ENCODE measurements around the gene SSH2. TPM values are rescaled to one million over a fixed set of nuclear protein-coding genes. Genes with fewer than 3 reads are reported as not detected.
A peak's percentile ranks its signal among the peaks of the same experiment; 100 is the strongest.

SSH2 gene
- total RNA-seq, 1 donor = 77.5 TPM

DNA sequence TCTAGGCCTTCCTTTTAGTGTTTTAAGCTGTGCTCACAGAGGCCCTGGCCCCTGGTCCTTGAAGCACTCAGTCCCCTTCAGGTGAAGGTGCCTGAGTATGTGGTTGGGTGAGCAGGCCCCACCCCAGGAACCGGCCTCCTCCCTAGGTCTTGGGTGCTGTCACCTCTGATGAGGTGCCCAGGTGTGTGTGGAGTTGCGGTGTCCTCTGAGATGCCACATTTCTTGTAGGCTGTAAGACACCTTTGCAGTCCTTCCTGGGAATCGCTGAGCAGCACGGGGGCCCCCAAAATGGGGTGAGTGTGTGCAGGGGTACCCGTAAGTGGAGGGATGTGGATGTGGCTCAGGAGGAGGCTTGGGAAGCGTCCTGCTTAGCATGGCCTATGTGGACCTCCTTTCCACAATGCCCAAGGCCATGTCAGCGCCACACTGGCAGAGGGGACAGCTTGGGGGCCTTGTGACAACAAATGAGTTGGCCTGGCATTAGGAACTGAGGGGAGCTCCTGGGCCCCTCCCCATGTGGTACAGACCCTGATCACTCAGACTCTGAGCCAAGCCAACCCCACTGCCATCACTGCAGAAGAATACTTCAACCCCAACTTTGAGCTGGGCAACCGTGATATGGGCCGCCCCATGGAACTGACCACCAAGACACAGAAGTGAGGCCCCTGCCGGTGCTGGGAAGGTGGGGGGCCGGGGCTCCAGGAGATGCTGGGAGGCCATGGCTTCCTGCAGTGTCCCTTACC, 318.5 kb downstream of the SSH2 start:
- Histone ChIP-seq H3K4me1 (ENCODE audit: insufficient read depth, low read length) (peaks cover 39% of the 10 kb centered on the region), H3K27me3 (ENCODE audit: insufficient read depth, low read length) (peaks cover 9% of the 10 kb centered on the region), H3K9me3 (ENCODE audit: low read depth, low read length) (no peaks in the 10 kb centered on the region), H3K4me3 (ENCODE audit: low read length) (no peak overlapping the region)

DNA sequence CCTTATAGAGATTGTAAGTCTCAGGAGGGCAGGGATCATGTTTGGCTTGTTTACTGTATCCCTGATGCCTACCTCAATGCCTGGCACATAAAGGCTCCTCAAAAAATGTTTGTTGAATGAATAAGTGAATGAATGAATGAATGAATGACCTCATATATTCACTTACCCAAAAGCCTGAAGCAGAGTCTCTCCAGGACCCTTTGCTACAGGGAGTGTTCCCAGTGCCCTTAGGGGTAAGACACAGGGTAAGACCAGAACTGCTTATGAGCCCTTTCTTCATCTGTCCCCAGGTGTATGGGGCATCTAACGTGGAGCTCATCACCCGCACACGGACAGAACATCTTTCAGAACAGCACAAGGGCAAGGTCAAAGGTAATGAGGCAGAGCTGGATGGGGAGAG, 319.6 kb downstream of the SSH2 start:
- H3K4me3 ChIP-seq (ENCODE audit: low read length) = no peak overlapping the region
- H3K9me3 ChIP-seq (ENCODE audit: low read depth, low read length) = no peaks in the 10 kb centered on the region
- H3K27me3 ChIP-seq (ENCODE audit: insufficient read depth, low read length) = peaks cover 3% of the 10 kb centered on the region
- peaks cover 27% of the 10 kb centered on the region for H3K4me1 ChIP-seq (ENCODE audit: insufficient read depth, low read length)

DNA sequence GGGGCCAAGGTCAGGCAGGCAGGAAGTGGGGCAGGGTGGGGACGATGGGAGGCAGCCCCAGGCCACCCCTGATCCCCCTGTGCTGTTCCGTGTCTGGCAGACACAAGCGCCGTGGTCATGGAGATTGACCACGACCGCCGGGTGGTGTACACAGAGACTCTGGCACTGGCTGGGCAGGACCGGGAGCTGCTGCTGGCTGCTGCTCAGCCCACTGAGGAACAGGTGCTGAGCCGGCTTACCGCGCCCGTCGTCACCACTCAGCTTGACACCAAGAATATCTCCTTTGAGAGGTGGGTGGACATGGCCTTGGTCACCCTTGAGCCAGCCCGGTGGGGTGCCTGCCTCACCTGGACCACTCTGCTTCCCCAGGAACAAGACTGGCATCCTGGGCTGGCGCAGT, 321.0 kb downstream of the SSH2 start:
- peaks cover 3% of the 10 kb centered on the region for H3K27me3 ChIP-seq (ENCODE audit: insufficient read depth, low read length)
- H3K4me1 ChIP-seq (ENCODE audit: insufficient read depth, low read length) = peaks cover 13% of the 10 kb centered on the region
- no peak overlapping the region for H3K4me3 ChIP-seq (ENCODE audit: low read length)
- no peaks in the 10 kb centered on the region for H3K9me3 ChIP-seq (ENCODE audit: low read depth, low read length)

DNA sequence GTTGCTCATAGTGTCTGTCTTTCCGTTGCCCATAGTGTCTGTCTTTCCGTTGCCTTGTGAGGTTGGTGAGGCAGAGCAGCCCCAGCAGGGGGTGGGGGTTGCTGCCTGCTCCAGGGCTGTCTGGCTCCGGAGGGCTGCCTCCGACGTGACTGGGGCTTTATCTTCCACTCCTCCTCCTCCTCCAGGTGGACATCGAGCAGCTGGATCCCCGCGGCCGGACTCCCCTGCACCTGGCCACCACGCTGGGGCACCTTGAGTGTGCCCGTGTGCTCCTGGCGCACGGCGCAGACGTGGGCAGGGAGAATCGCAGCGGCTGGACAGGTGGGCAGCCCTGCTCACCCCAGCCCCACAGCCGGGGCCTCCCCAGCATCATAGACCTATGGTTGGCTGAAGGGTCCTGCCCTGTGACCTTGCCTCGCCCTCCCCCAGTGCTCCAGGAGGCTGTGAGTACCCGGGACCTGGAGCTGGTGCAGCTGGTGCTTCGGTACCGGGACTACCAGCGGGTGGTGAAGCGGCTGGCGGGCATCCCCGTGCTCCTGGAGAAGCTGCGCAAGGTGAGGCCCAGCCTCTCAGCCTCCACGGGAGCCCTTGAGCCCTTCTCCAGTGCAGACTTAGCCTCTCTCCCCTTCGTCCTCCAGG, 322.4 kb downstream of the SSH2 start:
- Histone ChIP-seq H3K27me3 (ENCODE audit: insufficient read depth, low read length) (peaks cover under 1% of the 10 kb centered on the region), H3K4me3 (ENCODE audit: low read length) (no peak overlapping the region), H3K9me3 (ENCODE audit: low read depth, low read length) (no peaks in the 10 kb centered on the region), H3K4me1 (ENCODE audit: insufficient read depth, low read length) (peaks cover under 1% of the 10 kb centered on the region)

DNA sequence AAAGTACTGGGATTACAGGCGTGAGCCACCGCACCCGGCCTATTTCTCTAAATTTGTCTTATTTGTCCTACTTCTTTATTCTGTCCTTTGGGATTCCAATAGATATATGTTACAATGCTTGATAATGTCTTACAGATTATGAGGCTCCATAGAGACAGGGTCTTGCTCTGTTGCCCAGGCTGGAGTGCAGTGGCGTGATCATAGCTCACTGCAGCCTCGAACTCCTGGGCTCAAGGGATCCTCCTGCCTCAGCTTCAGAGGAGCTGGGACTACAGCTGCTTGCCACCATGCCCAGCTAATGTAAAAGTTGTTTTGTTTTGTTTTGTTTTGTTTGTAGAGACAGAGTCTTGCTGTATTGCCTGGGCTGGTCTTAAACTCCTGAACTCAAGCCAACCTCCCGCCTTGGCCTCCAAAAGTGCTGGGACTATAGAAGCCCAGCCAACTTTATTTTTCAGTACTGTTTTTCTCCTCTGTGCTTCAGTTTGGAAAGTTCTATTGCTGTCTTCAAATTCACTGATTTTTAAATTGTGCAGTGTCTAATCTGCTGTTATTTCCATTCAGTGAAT, 326.8 kb downstream of the SSH2 start:
- H3K9me3 ChIP-seq (ENCODE audit: low read depth, low read length) = no peaks in the 10 kb centered on the region
- no peak overlapping the region for H3K4me3 ChIP-seq (ENCODE audit: low read length)
- no peaks in the 10 kb centered on the region for H3K4me1 ChIP-seq (ENCODE audit: insufficient read depth, low read length)
- no peaks in the 10 kb centered on the region for H3K27me3 ChIP-seq (ENCODE audit: insufficient read depth, low read length)

DNA sequence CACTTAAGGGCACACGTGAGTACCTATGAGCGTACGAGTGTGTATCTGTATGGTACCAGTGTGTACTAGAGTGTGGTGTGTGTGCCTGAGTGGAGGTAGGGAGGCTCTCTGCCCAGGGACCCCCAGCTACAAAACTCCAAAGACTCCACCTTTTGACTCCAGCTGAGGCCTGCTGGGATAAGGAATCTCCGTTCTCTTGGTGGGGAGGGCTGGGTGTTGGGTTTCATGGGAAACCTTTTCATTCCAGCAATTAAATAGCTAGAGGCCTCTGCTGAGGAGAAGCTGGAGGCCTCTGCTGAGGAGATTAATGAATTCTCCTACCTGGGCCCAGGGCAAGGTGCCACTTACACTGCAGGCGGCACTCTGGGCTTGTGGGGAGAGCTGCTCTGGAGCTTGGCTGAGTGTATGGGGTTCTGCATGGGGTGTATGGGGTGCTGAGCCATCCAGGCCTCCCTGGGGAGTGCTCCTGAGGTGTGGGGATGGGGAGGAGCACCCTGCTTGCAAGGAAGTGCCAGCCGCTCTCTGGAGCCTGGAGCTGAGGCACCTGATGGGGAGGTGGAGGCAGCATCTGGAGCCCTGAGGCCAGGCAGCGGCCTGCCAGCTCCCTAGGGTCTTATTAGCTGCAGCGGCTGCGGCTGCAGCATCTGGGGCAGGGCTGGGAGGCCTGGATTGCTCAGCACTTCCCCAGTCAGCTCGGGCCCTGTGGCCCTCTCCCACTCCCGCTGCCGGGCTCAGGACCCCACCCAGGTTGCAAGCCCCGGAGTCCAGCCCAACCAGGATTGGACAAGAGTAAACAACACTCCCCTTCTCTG, 332.5 kb downstream of the SSH2 start:
- H3K27me3 ChIP-seq (ENCODE audit: insufficient read depth, low read length) = peaks cover 5% of the 10 kb centered on the region
- H3K9me3 ChIP-seq (ENCODE audit: low read depth, low read length) = no peaks in the 10 kb centered on the region
- no peak overlapping the region for H3K4me3 ChIP-seq (ENCODE audit: low read length)
- peaks cover 12% of the 10 kb centered on the region for H3K4me1 ChIP-seq (ENCODE audit: insufficient read depth, low read length)

DNA sequence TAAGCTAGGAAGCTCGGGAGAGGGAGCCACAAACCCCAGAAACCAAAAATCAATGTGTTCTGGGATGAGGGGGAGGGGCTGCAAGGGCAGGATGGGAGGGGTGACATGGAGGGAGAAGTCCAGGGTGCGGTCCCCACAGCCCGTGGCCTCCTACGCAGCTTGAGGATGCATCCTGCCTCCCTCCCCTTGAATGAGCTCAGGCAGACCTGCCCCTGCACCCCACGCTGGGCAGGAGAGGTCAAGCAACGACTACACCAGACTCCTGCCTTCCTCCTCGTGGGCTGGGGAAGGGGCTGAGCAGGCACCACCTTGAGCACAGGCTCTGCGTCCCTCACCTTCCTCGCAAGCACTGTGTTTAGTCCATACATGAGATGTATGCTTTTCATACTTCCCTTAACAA, 333.2 kb downstream of the SSH2 start:
- Histone ChIP-seq H3K4me1 (ENCODE audit: insufficient read depth, low read length) (peaks cover 20% of the 10 kb centered on the region), H3K4me3 (ENCODE audit: low read length) (no peak overlapping the region), H3K9me3 (ENCODE audit: low read depth, low read length) (no peaks in the 10 kb centered on the region), H3K27me3 (ENCODE audit: insufficient read depth, low read length) (peaks cover 5% of the 10 kb centered on the region)

DNA sequence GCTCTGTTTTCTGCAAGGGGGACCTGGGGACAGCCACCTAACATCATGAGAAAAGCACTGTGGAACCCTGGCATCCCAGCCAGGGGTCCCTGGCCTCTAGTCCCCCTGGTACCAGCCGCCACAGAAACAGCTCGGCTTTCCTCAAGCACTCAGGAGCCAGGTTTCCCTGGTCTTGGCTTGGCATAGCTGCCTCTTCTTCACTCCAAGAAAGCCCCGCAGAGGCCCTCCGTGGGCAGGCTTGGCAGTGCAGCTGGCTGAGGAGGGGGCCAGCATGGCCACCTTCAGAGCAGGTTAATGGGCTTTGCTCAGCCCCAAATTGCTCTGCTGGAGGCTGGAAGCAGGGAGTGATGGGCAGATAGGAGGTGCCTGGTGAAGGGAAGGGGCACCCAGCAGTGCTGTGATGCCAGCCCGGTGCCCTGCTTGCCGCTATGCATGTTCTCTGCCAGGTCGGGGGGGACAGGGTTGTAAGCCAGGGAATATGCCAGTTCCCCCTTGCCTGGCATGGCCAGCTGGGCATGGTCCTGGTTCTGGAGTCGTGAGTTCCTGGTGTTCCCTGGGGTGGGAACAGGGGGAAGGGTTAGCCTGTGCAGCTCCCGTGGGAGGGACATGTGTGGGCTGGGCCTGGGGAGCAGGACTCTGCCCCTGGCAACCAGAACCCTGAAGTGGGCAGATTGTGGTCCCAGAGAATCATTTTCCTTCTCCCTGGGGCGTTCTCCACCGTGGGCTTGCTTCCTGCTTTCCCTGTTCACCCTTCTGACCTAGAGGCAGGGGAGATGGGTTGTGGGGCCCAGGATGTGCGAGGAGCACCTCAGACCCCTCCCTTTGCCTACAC, 333.9 kb downstream of the SSH2 start:
- H3K4me3 ChIP-seq (ENCODE audit: low read length) = no peak overlapping the region
- H3K9me3 ChIP-seq (ENCODE audit: low read depth, low read length) = no peaks in the 10 kb centered on the region
- H3K4me1 ChIP-seq (ENCODE audit: insufficient read depth, low read length) = peaks cover 26% of the 10 kb centered on the region
- peaks cover 5% of the 10 kb centered on the region for H3K27me3 ChIP-seq (ENCODE audit: insufficient read depth, low read length)

DNA sequence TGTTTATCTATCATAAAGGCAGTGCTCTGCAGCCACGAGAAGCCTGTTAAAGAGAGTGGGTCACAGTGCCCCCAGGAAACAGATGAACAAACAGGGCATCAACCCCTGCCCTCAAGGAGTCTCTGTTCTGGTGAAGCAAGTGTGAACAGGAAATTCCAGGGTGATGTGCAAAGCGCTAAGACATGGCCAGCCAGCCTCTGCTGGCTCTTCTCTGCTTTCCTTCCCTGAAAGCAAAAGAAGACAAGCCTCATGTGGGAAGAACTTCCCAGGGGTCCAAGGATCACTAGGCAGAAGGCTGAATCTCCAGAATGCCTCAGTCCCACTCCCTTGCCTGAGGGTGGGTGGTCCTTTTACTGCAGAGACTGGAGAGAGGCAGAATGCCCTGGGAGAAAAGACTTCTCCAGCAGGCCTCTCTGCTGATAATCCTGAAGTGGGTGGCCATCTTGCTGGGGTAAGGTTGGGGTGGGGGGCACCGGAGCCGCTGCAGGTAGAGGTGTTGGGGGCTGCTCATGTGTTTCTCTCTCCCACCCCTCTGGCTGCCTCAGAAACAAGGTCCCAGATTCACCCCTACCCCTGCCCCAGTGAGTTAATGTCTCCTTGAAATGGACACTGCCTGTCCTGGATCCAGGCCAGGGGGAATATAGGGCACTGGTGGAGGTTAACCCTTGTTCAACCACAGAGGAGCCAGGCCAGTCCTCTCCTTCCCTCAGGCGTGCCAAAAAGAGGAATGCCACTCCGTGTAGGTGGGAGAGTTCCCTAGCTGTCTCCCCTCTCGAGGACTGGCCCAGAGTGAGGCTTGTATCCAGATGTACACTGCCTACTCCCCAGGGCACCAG, 334.7 kb downstream of the SSH2 start:
- Histone ChIP-seq H3K4me1 (ENCODE audit: insufficient read depth, low read length) (peaks cover 35% of the 10 kb centered on the region), H3K4me3 (ENCODE audit: low read length) (no peak overlapping the region), H3K27me3 (ENCODE audit: insufficient read depth, low read length) (peaks cover 5% of the 10 kb centered on the region), H3K9me3 (ENCODE audit: low read depth, low read length) (no peaks in the 10 kb centered on the region)

DNA sequence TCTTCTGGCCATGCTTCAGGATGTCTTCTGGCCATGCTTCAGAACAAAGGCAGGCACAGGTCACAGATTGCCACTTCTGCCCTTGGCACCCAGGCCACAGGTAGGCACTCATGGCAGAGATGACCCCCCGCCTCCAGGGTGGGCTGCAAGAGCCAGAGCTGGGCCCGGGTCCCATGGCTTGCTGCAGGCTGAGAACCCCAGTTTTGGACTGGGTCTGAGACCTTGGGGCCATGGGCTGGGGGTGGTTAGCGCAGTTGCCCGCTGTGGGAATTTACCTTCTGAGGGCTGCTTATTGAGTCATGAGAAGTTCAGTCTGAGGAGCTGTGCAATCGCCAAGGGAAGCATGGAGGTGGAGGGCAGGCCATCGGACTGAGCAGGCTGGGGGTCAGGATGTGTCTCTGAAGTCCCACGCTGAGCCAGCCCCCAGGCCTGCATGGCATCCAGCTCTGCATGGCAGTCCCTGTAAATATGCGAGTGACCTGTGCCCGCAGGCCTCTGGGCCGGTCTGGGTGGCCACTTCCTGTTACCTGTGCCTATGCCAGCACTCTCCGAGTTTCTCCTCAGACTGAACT, 335.4 kb downstream of the SSH2 start:
- H3K4me1 ChIP-seq (ENCODE audit: insufficient read depth, low read length) = peaks cover 42% of the 10 kb centered on the region
- H3K4me3 ChIP-seq (ENCODE audit: low read length) = no peak overlapping the region
- no peaks in the 10 kb centered on the region for H3K9me3 ChIP-seq (ENCODE audit: low read depth, low read length)
- H3K27me3 ChIP-seq (ENCODE audit: insufficient read depth, low read length) = peaks cover 5% of the 10 kb centered on the region

DNA sequence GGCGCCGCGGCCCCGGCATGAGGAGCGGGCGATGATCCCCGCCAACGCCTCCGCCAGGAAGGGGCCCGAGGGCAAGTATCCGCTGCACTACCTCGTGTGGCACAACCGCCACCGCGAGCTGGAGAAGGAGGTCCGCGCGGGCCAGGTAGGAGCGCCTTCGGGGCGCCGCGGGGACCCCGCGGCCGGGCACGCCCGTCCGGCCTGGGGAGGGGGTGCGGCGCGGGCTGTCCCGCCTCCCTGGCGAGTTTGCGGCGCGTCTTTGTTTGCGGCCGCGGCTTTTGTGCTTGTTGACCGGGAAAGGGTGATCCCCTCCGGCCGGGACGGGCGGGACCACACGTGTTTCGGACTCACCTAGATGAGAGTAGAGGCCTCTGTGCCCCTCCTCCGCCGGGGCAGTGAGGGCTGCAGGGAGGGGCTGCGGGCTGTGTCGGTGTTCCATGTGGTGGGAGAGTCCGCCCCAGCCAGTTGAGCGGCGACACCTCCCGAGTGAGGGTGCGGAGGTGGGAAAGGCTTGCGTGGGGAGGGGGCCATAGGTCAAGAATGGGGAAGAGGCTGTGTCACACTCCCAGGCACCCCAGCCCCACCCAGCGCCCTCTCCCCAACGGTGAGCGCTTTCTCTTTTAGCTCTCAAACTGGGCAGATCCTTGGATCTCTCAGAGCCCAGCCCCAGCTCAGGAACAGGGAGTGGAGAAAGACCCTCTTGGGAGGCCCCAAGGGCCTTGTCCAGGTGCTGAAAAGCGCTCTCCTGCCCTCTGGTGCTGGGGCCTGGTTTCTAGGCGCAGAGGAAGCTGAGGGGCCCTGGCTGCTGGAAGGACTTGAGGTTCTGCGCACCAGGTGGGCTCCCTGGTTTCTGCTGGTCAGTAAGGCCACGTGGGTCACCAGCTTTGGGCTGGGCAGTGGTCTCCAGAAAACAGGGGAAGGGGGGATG, 336.2 kb downstream of the SSH2 start:
- Histone ChIP-seq H3K4me1 (ENCODE audit: insufficient read depth, low read length) (peaks cover 42% of the 10 kb centered on the region), H3K4me3 (ENCODE audit: low read length) (peak overlapping the region; percentile 33), H3K9me3 (ENCODE audit: low read depth, low read length) (no peaks in the 10 kb centered on the region), H3K27me3 (ENCODE audit: insufficient read depth, low read length) (peaks cover 5% of the 10 kb centered on the region)

DNA sequence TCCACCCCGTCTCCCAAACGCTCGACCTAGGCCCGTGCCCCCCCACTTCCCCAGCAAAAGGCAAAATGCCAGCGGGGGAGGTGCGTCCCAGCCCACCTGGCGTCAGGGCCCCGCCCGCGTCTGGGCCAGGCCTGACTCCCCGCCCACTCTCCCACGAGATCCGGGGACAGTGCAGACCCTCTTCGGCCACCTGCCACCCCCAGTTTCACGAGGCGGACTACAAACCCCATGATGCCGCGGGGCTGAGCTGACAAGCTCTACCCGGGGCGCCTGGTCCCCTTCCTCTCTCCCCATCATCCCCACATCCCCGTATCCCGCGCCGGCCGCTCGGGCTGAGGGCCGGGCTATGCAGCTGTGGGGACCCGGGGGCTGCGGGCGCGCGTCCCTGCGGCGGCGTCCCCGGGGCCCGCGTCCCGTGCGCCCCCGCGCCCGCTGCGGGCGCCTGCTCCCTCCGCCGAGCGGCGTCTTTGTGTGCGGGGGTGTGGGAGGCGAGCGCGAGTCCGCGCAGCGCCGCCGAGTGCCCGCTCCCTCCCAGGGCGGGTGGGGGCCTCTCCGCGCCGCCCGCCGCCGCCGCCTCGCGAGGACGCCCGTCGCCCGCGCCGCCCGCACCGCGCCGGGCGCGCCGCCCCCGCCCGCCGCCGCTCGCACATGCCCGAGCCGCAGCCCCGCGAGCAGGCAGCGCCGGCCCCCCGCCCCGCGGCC, 337.0 kb downstream of the SSH2 start, which contains the start of gene ANKRD13B:
ANKRD13B (plus strand) TSS at position 283 of the 702 bp plus-strand sequence. CDS start 490 bp downstream, outside the sequence.
- H3K4me3 ChIP-seq (ENCODE audit: low read length) = peak within 1 kb of the TSS; percentile 47
- H3K27me3 ChIP-seq (ENCODE audit: insufficient read depth, low read length) = peaks cover 5% of the 10 kb centered on the region
- H3K9me3 ChIP-seq (ENCODE audit: low read depth, low read length) = no peaks in the 10 kb centered on the region
- peaks cover 49% of the 10 kb centered on the region for H3K4me1 ChIP-seq (ENCODE audit: insufficient read depth, low read length)
